Endodermal cell (in vitro differentiated cells): ENCODE measurements around the gene TRPC1. TPM values are rescaled to one million over a fixed set of nuclear protein-coding genes. Genes with fewer than 3 reads are reported as not detected.
"Not testable (repeated sequence)": the region's sequence is repeated elsewhere in the genome, so short reads cannot be mapped to it uniquely, and the experiment has no call there.

ENCODE experiments used
- DNase-seq: peaks from one replicate; pipeline ENCODE4 v3.0.0-alpha.2; 2017
- H3K27ac ChIP-seq: 2 replicates; pipeline ENCODE4 v1.5.1; 2013; ENCODE audit warnings: mild to moderate bottlenecking, low read depth, low read length, moderate library complexity
- H3K27me3 ChIP-seq: 2 replicates; pipeline ENCODE4 v1.6.1; 2013; ENCODE audit warnings: mild to moderate bottlenecking, low read length, moderate library complexity; ENCODE audit not compliant: insufficient read depth, control insufficient read depth, poor library complexity, severe bottlenecking
- H3K36me3 ChIP-seq: 2 replicates; pipeline ENCODE4 v1.7.0; 2013; ENCODE audit warnings: mild to moderate bottlenecking, low read length, moderate library complexity; ENCODE audit not compliant: control insufficient read depth, insufficient read depth
- H3K4me1 ChIP-seq: one replicate; pipeline ENCODE4 v1.7.0; 2013; ENCODE audit warnings: low read length; ENCODE audit not compliant: control insufficient read depth, insufficient read depth
- H3K4me3 ChIP-seq: 2 replicates; pipeline ENCODE4 v1.5.1; 2013; ENCODE audit warnings: mild to moderate bottlenecking, low read length, moderate library complexity
- H3K9ac ChIP-seq: 2 replicates; pipeline ENCODE4 v1.6.1; 2013; ENCODE audit warnings: mild to moderate bottlenecking, low read length, moderate library complexity; ENCODE audit not compliant: poor library complexity, severe bottlenecking; ENCODE audit errors: extremely low read depth
- H3K9me3 ChIP-seq: 2 replicates; pipeline ENCODE4 v1.6.1; 2013; ENCODE audit warnings: mild to moderate bottlenecking, low read length, moderate library complexity; ENCODE audit not compliant: control insufficient read depth
- H3K27ac Mint-ChIP-seq: 2 replicates; pipeline ENCODE4 v1.8.0; 2020; ENCODE audit warnings: mixed read lengths
- H3K27me3 Mint-ChIP-seq: 2 replicates; pipeline ENCODE4 v1.8.0; 2021; ENCODE audit warnings: mild to moderate bottlenecking, mixed read lengths; ENCODE audit not compliant: insufficient read depth
- H3K36me3 Mint-ChIP-seq: 2 replicates; pipeline ENCODE4 v1.8.0; 2020; ENCODE audit warnings: low read depth, mixed read lengths
- H3K4me1 Mint-ChIP-seq: 2 replicates; pipeline ENCODE4 v1.8.0; 2020; ENCODE audit warnings: mixed read lengths
- H3K4me3 Mint-ChIP-seq: 2 replicates; pipeline ENCODE4 v1.8.0; 2020; ENCODE audit warnings: mild to moderate bottlenecking, moderate library complexity, mixed read lengths
- H3K9me3 Mint-ChIP-seq: 2 replicates; pipeline ENCODE4 v1.8.0; 2020; ENCODE audit warnings: mild to moderate bottlenecking, mixed read lengths
- CTCF ChIP-seq: fragments of 200-600 bp; sonication (generic); conservative IDR thresholded peaks from 2 replicates; pipeline ENCODE4 v1.5.0; 2021; ENCODE audit warnings: antibody characterized with exemption, mild to moderate bottlenecking
- WGBS, 2 experiments: methylation state at CpG; one replicate each; pipeline versions ENCODE4 v1.1.5 to v1.1.7; 2013; ENCODE audit warnings: missing lambda C conversion rate in 2 of 2, mixed read lengths in 1 of 2; ENCODE audit not compliant: insufficient coverage in 1 of 2, insufficient read length in 1 of 2; 5-methylcytosine and 5-hydroxymethylcytosine counted together
- total RNA-seq, 2 donors: library from RNA; stranded (reverse); fragmentation: NEBNext Ultra II Directional in 1 of 2; extraction: Animal tissue kit (Norgen Biotek cat#: 25700) in 1 of 2; gene quantifications; 2 replicates in 1 of 2; 3 replicates in 1 of 2; pipeline ENCODE4 v1.2.1, GENCODE V29; 2021

The TRPC1 gene
- total RNA-seq, 2 donors from 2014 or later = 18.2 to 18.9 TPM

- Mint-ChIP-seq H3K27me3 (no peaks in the 10 kb centered on the region), H3K4me1 (peaks cover 9% of the 10 kb centered on the region), H3K9me3 (no peaks in the 10 kb centered on the region), H3K4me3 (no peak overlapping the region), H3K36me3 (no peaks in the 10 kb centered on the region), H3K27ac (no peak overlapping the region)
- Histone ChIP-seq H3K27me3 (no peaks in the 10 kb centered on the region), H3K9ac (no peak overlapping the region), H3K27ac (no peak overlapping the region), H3K4me3 (no peak overlapping the region), H3K4me1 (peaks cover 4% of the 10 kb centered on the region), H3K9me3 (no peaks in the 10 kb centered on the region), H3K36me3 (no peaks in the 10 kb centered on the region)
- no peak for TF ChIP-seq CTCF
- no peak for DNase-seq
These were observed 14.6 kb downstream of the TRPC1 start for GRCh38 chr3:142738396-142738795.

- Mint-ChIP-seq H3K27ac (no peak overlapping the region), H3K9me3 (peaks cover 9% of the 10 kb centered on the region), H3K4me1 (no peaks in the 10 kb centered on the region), H3K27me3 (no peaks in the 10 kb centered on the region), H3K36me3 (peaks cover 27% of the 10 kb centered on the region), H3K4me3 (no peak overlapping the region)
- Histone ChIP-seq H3K9me3 (peaks cover 16% of the 10 kb centered on the region), H3K36me3 (peaks cover 32% of the 10 kb centered on the region), H3K9ac (no peak overlapping the region), H3K4me1 (no peaks in the 10 kb centered on the region), H3K4me3 (no peak overlapping the region), H3K27ac (no peak overlapping the region), H3K27me3 (no peaks in the 10 kb centered on the region)
- TF ChIP-seq CTCF = no peak
- DNase-seq = no peak
- WGBS, 2 experiments = 83 to 98% methylated on average over 5 to 6 of the region's 7 CpGs
These were observed 22.8 kb downstream of the TRPC1 start for GRCh38 chr3:142746646-142747045.

GRCh38 chr3:142750531-142750930 lies 26.7 kb downstream of the TRPC1 start:
- H3K4me3 Mint-ChIP-seq, H3K4me1 ChIP-seq, H3K9ac ChIP-seq, H3K27me3 ChIP-seq, H3K27ac Mint-ChIP-seq, H3K27ac ChIP-seq, H3K4me3 ChIP-seq, H3K27me3 Mint-ChIP-seq, H3K9me3 Mint-ChIP-seq, H3K4me1 Mint-ChIP-seq, DNase-seq: not testable (repeated sequence)
- H3K36me3 Mint-ChIP-seq = peaks cover 32% of the 10 kb centered on the region
- peaks cover 30% of the 10 kb centered on the region for H3K36me3 ChIP-seq
- 93 to 98% methylated on average over 3 to 4 of the region's 4 CpGs for WGBS, 2 experiments
- peaks cover 16% of the 10 kb centered on the region for H3K9me3 ChIP-seq

GRCh38 chr3:142752605-142753004 lies 28.8 kb downstream of the TRPC1 start:
- H3K27ac Mint-ChIP-seq, H3K4me1 ChIP-seq, H3K27me3 ChIP-seq, DNase-seq, H3K27ac ChIP-seq, H3K27me3 Mint-ChIP-seq, H3K4me1 Mint-ChIP-seq, H3K4me3 Mint-ChIP-seq, H3K9me3 Mint-ChIP-seq, H3K9ac ChIP-seq, H3K4me3 ChIP-seq: not testable (repeated sequence)
- peaks cover 39% of the 10 kb centered on the region for H3K36me3 Mint-ChIP-seq
- WGBS, 2 experiments = 93% methylated on average over 4 of the region's 4 CpGs; no CpG with 5 or more reads in 1 of the 2 experiments
- peaks cover 33% of the 10 kb centered on the region for H3K36me3 ChIP-seq
- H3K9me3 ChIP-seq = peaks cover 16% of the 10 kb centered on the region
